ENCODE data around the gene IER3. TPM values are rescaled to one million over a fixed set of nuclear protein-coding genes. Genes with fewer than 3 reads are reported as not detected.

IER3 gene
- total and polyA plus RNA-seq, 2 of the 13 experiments (the other 11 are each of a cell fraction or from before 2014, with no cell fraction given) = 51.1 to 131 TPM

- TF ChIP-seq, protein P1, sequence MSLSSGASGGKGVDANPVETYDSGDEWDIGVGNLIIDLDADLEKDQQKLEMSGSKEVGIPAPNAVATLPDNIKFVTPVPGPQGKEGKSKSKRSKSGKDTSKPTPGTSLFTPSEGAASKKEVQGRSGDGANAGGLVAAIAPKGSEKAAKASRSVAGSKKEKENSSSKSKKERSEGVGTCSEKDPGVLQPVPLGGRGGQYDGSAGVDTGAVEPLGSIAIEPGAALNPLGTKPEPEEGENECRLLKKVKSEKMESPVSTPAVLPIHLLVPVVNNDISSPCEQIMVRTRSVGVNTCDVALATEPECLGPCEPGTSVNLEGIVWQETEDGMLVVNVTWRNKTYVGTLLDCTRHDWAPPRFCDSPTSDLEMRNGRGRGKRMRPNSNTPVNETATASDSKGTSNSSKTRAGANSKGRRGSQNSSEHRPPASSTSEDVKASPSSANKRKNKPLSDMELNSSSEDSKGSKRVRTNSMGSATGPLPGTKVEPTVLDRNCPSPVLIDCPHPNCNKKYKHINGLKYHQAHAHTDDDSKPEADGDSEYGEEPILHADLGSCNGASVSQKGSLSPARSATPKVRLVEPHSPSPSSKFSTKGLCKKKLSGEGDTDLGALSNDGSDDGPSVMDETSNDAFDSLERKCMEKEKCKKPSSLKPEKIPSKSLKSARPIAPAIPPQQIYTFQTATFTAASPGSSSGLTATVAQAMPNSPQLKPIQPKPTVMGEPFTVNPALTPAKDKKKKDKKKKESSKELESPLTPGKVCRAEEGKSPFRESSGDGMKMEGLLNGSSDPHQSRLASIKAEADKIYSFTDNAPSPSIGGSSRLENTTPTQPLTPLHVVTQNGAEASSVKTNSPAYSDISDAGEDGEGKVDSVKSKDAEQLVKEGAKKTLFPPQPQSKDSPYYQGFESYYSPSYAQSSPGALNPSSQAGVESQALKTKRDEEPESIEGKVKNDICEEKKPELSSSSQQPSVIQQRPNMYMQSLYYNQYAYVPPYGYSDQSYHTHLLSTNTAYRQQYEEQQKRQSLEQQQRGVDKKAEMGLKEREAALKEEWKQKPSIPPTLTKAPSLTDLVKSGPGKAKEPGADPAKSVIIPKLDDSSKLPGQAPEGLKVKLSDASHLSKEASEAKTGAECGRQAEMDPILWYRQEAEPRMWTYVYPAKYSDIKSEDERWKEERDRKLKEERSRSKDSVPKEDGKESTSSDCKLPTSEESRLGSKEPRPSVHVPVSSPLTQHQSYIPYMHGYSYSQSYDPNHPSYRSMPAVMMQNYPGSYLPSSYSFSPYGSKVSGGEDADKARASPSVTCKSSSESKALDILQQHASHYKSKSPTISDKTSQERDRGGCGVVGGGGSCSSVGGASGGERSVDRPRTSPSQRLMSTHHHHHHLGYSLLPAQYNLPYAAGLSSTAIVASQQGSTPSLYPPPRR (CRISPR knock-in tag; IDR thresholded peaks at IDR 0.05; ENCODE audit: borderline replicate concordance) = no peak
- TF ChIP-seq, protein P2, sequence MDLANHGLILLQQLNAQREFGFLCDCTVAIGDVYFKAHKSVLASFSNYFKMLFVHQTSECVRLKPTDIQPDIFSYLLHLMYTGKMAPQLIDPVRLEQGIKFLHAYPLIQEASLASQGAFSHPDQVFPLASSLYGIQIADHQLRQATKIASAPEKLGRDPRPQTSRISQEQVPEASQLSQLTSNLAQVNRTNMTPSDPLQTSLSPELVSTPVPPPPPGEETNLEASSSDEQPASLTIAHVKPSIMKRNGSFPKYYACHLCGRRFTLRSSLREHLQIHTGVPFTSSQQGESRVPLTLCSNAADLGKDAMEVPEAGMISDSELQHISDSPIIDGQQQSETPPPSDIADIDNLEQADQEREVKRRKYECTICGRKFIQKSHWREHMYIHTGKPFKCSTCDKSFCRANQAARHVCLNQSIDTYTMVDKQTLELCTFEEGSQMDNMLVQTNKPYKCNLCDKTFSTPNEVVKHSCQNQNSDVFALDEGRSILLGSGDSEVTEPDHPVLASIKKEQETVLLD (CRISPR knock-in tag; IDR thresholded peaks at IDR 0.05; ENCODE audit: low read depth) = 0 out of 2 replicates have a peak, but pooled peaks have one; percentile 2
- TF ChIP-seq, protein P3, sequence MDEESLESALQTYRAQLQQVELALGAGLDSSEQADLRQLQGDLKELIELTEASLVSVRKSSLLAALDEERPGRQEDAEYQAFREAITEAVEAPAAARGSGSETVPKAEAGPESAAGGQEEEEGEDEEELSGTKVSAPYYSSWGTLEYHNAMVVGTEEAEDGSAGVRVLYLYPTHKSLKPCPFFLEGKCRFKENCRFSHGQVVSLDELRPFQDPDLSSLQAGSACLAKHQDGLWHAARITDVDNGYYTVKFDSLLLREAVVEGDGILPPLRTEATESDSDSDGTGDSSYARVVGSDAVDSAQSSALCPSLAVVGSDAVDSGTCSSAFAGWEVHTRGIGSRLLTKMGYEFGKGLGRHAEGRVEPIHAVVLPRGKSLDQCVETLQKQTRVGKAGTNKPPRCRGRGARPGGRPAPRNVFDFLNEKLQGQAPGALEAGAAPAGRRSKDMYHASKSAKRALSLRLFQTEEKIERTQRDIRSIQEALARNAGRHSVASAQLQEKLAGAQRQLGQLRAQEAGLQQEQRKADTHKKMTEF (CRISPR knock-in tag; IDR thresholded peaks at IDR 0.05) = 0 out of 2 replicates have a peak, but pooled peaks have one; percentile 26
- no peak for TF ChIP-seq RFX3 (CRISPR knock-in tag; IDR thresholded peaks at IDR 0.05)
- TF ChIP-seq TBX2 (CRISPR knock-in tag; IDR thresholded peaks at IDR 0.05; ENCODE audit: borderline replicate concordance) = 0 out of 2 replicates have a peak, but pooled peaks have one; percentile 42
- no peak for TF ChIP-seq ZNF543 (CRISPR knock-in tag; IDR thresholded peaks at IDR 0.05)
- TF ChIP-seq ZNF317 (CRISPR knock-in tag; IDR thresholded peaks at IDR 0.05) = 0 out of 2 replicates have a peak, but pooled peaks have one; percentile 19
- no peak; the same call in 1 of the 2 replicates for TF ChIP-seq NCOA2 (CRISPR knock-in tag; IDR thresholded peaks at IDR 0.05)
- peak; percentile 76; the same call in 1 of the 2 replicates for TF ChIP-seq PAF1 (CRISPR knock-in tag; IDR thresholded peaks at IDR 0.05)
- TF ChIP-seq ELF3 (CRISPR knock-in tag; IDR thresholded peaks at IDR 0.05) = 0 out of 2 replicates have a peak, but pooled peaks have one; percentile 15
- TF ChIP-seq, protein P4, sequence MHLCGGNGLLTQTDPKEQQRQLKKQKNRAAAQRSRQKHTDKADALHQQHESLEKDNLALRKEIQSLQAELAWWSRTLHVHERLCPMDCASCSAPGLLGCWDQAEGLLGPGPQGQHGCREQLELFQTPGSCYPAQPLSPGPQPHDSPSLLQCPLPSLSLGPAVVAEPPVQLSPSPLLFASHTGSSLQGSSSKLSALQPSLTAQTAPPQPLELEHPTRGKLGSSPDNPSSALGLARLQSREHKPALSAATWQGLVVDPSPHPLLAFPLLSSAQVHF (CRISPR knock-in tag; IDR thresholded peaks at IDR 0.05) = 0 out of 2 replicates have a peak, but pooled peaks have one; percentile 32
- no peak for TF ChIP-seq FOXA3 (CRISPR knock-in tag; IDR thresholded peaks at IDR 0.05)
- TF ChIP-seq SATB2 (CRISPR knock-in tag; IDR thresholded peaks at IDR 0.05) = no peak
- TF ChIP-seq ZNF788 (CRISPR knock-in tag; IDR thresholded peaks at IDR 0.05; ENCODE audit: borderline replicate concordance) = 0 out of 2 replicates have a peak, but pooled peaks have one; percentile 37
- TF ChIP-seq ZNF672 (CRISPR knock-in tag; IDR thresholded peaks at IDR 0.05) = peak; percentile 21; the same call in 1 of the 2 replicates
- TF ChIP-seq NKX3-1 (CRISPR knock-in tag; IDR thresholded peaks at IDR 0.05) = peak; percentile 22; the same call in 1 of the 2 replicates
- 0 out of 2 replicates have a peak, but pooled peaks have one; percentile 41 for TF ChIP-seq REL (CRISPR knock-in tag; conservative IDR thresholded peaks at IDR 0.05)
- no peak for TF ChIP-seq ZNF75D (CRISPR knock-in tag; IDR thresholded peaks at IDR 0.05; ENCODE audit: borderline replicate concordance)
- no peak for TF ChIP-seq ZNF557 (CRISPR knock-in tag; IDR thresholded peaks at IDR 0.05)
- TF ChIP-seq AHR (CRISPR knock-in tag; IDR thresholded peaks at IDR 0.05) = no peak
- no peak for TF ChIP-seq ZNF713 (CRISPR knock-in tag; IDR thresholded peaks at IDR 0.05)
Observed at GRCh38 chr6:30725713-30726505, 18.4 kb downstream of the IER3 start (continued).
